Adrenal gland (tissue), 12 donors: ENCODE measurements around the gene GLOD5. TPM values are rescaled to one million over a fixed set of nuclear protein-coding genes. Genes with fewer than 3 reads are reported as not detected.

Experiments
- DNase-seq, 7 donors: peaks; one replicate each; pipeline ENCODE4 v3.0.0-alpha.2; 2019 to 2020
- H3K27ac ChIP-seq, 5 donors: fragments of 200-600 bp; sonication (generic) in 4 of 5; 1 replicate in 3 of 5; 2 replicates in 2 of 5; pipeline versions ENCODE4 v1.5.1 to v1.8.0; 2016 to 2020; ENCODE audit warnings: mild to moderate bottlenecking in 1 of 5
- H3K27me3 ChIP-seq: fragments of 200-600 bp; 2 replicates; pipeline ENCODE4 v1.8.0; 2021
- H3K36me3 ChIP-seq, 2 donors: fragments of 200-600 bp; replicated peaks in 1 of 2; 1 replicate in 1 of 2; 2 replicates in 1 of 2; pipeline versions ENCODE4 v1.5.1 to v1.8.0; 2018 to 2022
- H3K4me1 ChIP-seq, 2 donors: fragments of 200-600 bp; replicated peaks in 1 of 2; 1 replicate in 1 of 2; 2 replicates in 1 of 2; pipeline versions ENCODE4 v1.5.1 to v1.8.0; 2018 to 2021
- H3K4me3 ChIP-seq, 4 donors: fragments of 200-600 bp; sonication (generic) in 3 of 4; one replicate each; pipeline ENCODE4 v1.5.1; 2016 to 2018
- H3K9me3 ChIP-seq, 3 donors: fragments of 200-600 bp; sonication (generic) in 1 of 3; replicated peaks in 1 of 3; 1 replicate in 2 of 3; 2 replicates in 1 of 3; pipeline versions ENCODE4 v1.5.1 to v1.8.0; 2016 to 2021
- CTCF ChIP-seq, 6 experiments: fragments of 450-650 bp in 4 of 6; fragments of 200-600 bp in 2 of 6; sonication (generic) in 1 of 6; IDR thresholded peaks; 1 replicate in 5 of 6; 2 replicates in 1 of 6; pipeline versions ENCODE4 v1.5.1 to v1.8.0; 2016 to 2021; ENCODE audit warnings: antibody characterized with exemption in 6 of 6, mild to moderate bottlenecking in 2 of 6, moderate library complexity in 1 of 6
- POLR2A ChIP-seq, 2 donors: fragments of 450-650 bp; IDR thresholded peaks; one replicate each; pipeline ENCODE4 v1.6.1; 2017; ENCODE audit warnings: antibody characterized with exemption in 2 of 2, mild to moderate bottlenecking in 2 of 2, moderate library complexity in 1 of 2
- WGBS, 4 donors: extraction: QIAGEN DNeasy Blood & Tissue Kit in 2 of 4; methylation state at CpG; one replicate each; pipeline versions ENCODE4 v1.1.5 to v1.1.7; 2013 to 2017; 5-methylcytosine and 5-hydroxymethylcytosine counted together
- intact Hi-C, 2 donors: fragments of 100-400 bp; cut with DNase I; formaldehyde crosslinking; loops; one replicate each; pipeline versions ENCODE4 v1.14.1 to v1.15.0; 2022 to 2023
- polyA plus RNA-seq, 3 donors: library from polyadenylated mRNA; stranded (reverse); fragments of 200-250 nt in 2 of 3; fragments of 350-450 nt in 1 of 3; fragmentation: Illumina TruSeq in 1 of 3; extraction: RNeasy Lipid Tissue Mini Kit (QIAGEN cat#74804) in 1 of 3; gene quantifications; one replicate each; pipeline ENCODE4 v1.2.3, GENCODE V29; 2013 to 2014
- total RNA-seq, 9 donors: library from RNA; depleted of rRNA in 4 of 9; stranded (reverse); fragments of >200 nt in 4 of 9; fragments of 120-200 nt in 1 of 9; fragmentation: NEBNext Ultra II Directional in 1 of 9; extraction: Animal tissue kit (Norgen Biotek cat#: 25700) in 1 of 9; gene quantifications; one replicate each; pipeline versions ENCODE4 v1.1.0 to v1.2.4, GENCODE V29; 2013 to 2023
- donor health status: healthy with polysubstance abuse.
- donor health status: Bipolar disorder and iron deficiency.
- donor health status: DM: yes; HTN: yes; CAD: no.
- donor health status: DM: no; HTN: no; CAD: no.
- donor health status: DM: no; HTN: no; CAD: no.
- donor health status: DM: yes; HTN: yes; CAD: no.

GLOD5 gene
- total and polyA plus RNA-seq, 12 donors: 0.94 TPM; not detected in 11

GRCh38 chrX:48786825-48787504 is 25.4 kb downstream of the GLOD5 start:
- intact Hi-C loops: no loop called here
- Histone ChIP-seq H3K36me3 (no peaks in the 10 kb centered on the region), H3K27me3 (peaks cover 14% of the 10 kb centered on the region), H3K27ac (no peak overlapping the region), H3K4me1 (no peaks in the 10 kb centered on the region), H3K4me3 (no peak overlapping the region), H3K9me3 (no peaks in the 10 kb centered on the region)
- TF ChIP-seq CTCF (IDR thresholded peaks at IDR 0.05): no peak
- WGBS, 4 donors: 62 to 72% (median 65%) methylated on average over 6 of the region's 6 CpGs
- no peak for DNase-seq

GRCh38 chrX:48787505-48788443 is 26.2 kb downstream of the GLOD5 start:
- Histone ChIP-seq H3K36me3 (no peaks in the 10 kb centered on the region), H3K27ac (no peak overlapping the region), H3K4me3 (no peak overlapping the region), H3K4me1 (no peaks in the 10 kb centered on the region), H3K27me3 (peaks cover 14% of the 10 kb centered on the region), H3K9me3 (no peaks in the 10 kb centered on the region)
- WGBS, 4 donors: 55 to 57% (median 56%) methylated on average over 12 to 17 of the region's 17 CpGs
- intact Hi-C loops: no loop called here
- no peak for TF ChIP-seq CTCF (IDR thresholded peaks at IDR 0.05)
- no peak for TF ChIP-seq POLR2A (IDR thresholded peaks at IDR 0.05)
- DNase-seq: no peak

GRCh38 chrX:48789366-48790220 is 28.0 kb downstream of the GLOD5 start:
- H3K27me3 ChIP-seq: peaks cover 11% of the 10 kb centered on the region
- WGBS, 4 donors: 48 to 70% (median 57%) methylated on average over 5 to 7 of the region's 7 CpGs
- H3K4me3 ChIP-seq: no peak overlapping the region
- DNase-seq: no peak
- intact Hi-C loops: loop anchor here in 1 of 2 donors (10.0 kb wide), 1 partner anchor 115 kb away; no protein-coding TSS in a partner anchor
- H3K36me3 ChIP-seq: no peaks in the 10 kb centered on the region
- TF ChIP-seq POLR2A (IDR thresholded peaks at IDR 0.05) (no peak), CTCF (IDR thresholded peaks at IDR 0.05) (no peak)
- no peaks in the 10 kb centered on the region for H3K9me3 ChIP-seq
- no peaks in the 10 kb centered on the region for H3K4me1 ChIP-seq
- H3K27ac ChIP-seq: no peak overlapping the region
